Thyroid gland (tissue), 4 donors: Measurements from ENCODE around the gene HECW1.

Source experiments
- POLR2A ChIP-seq, 2 donors: fragments of 450-650 bp; IDR thresholded peaks; one replicate each; pipeline ENCODE4 v1.6.1; 2017; ENCODE audit warnings: antibody characterized with exemption in 2 of 2, mild to moderate bottlenecking in 2 of 2, moderate library complexity in 1 of 2
- TF ChIP-seq, protein P1 (sequence below), 6 experiments: fragments of 200-600 bp in 3 of 6; fragments of 450-650 bp in 3 of 6; sonication (generic) in 3 of 6; IDR thresholded peaks; one replicate each; pipeline ENCODE4 v1.5.1; 2016 to 2019; ENCODE audit warnings: antibody characterized with exemption in 6 of 6, mild to moderate bottlenecking in 2 of 6, inconsistent platforms in 1 of 6, moderate library complexity in 1 of 6

DNA sequence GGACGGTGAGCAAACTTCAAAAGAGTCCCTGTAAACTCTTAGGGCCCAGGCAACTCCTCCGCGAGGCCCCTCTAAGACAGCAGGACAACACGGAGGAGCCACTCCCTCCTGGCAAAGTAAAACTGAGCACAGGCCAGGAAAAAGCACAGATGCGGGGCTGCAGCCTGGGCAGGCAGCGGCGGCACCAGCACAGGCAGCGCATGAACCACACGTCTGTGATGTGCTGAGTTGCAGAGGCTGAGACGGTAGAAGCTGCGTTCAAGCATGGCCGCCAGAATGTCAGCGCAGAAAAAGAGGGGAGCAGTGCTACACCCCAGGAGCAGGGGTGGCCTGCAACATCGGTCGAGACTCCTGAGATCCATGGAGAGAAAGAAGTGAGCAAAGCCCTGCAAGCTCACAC lies 424.3 kb downstream of the HECW1 start:
- TF ChIP-seq, protein P1, sequence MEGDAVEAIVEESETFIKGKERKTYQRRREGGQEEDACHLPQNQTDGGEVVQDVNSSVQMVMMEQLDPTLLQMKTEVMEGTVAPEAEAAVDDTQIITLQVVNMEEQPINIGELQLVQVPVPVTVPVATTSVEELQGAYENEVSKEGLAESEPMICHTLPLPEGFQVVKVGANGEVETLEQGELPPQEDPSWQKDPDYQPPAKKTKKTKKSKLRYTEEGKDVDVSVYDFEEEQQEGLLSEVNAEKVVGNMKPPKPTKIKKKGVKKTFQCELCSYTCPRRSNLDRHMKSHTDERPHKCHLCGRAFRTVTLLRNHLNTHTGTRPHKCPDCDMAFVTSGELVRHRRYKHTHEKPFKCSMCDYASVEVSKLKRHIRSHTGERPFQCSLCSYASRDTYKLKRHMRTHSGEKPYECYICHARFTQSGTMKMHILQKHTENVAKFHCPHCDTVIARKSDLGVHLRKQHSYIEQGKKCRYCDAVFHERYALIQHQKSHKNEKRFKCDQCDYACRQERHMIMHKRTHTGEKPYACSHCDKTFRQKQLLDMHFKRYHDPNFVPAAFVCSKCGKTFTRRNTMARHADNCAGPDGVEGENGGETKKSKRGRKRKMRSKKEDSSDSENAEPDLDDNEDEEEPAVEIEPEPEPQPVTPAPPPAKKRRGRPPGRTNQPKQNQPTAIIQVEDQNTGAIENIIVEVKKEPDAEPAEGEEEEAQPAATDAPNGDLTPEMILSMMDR (IDR thresholded peaks at IDR 0.05) = no peak
- TF ChIP-seq POLR2A (IDR thresholded peaks at IDR 0.05) = no peak
